WTC11 (cell line): Measurements from ENCODE around the gene TYMS.

Experiments
- CREB1 ChIP-seq: sonication (generic); formaldehyde crosslinking; IDR thresholded peaks from 2 replicates; pipeline ENCODE4 v1.8.0; 2023; ENCODE audit warnings: mild to moderate bottlenecking, missing genetic modification reagents
- CTCF ChIP-seq: fragments of 200-600 bp; IDR thresholded peaks from 2 replicates; pipeline ENCODE4 v1.8.0; 2022; ENCODE audit warnings: antibody characterized with exemption
- ESRRA ChIP-seq: sonication (generic); formaldehyde crosslinking; IDR thresholded peaks from 2 replicates; pipeline ENCODE4 v1.8.1; 2022; ENCODE audit warnings: mild to moderate bottlenecking, missing genetic modification reagents, borderline replicate concordance
- GTF2I ChIP-seq: fragments of 250-450 bp; sonication (Bioruptor Pico); conservative IDR thresholded peaks from 2 replicates; pipeline ENCODE4 v1.4.0; 2021; ENCODE audit warnings: mild to moderate bottlenecking
- TEAD4 ChIP-seq: sonication (generic); formaldehyde crosslinking; IDR thresholded peaks from 2 replicates; pipeline ENCODE4 v1.8.0; 2022; ENCODE audit warnings: mild to moderate bottlenecking, missing genetic modification reagents
- USF2 ChIP-seq: sonication (generic); formaldehyde crosslinking; IDR thresholded peaks from 2 replicates; pipeline ENCODE4 v1.8.1; 2023; ENCODE audit warnings: mild to moderate bottlenecking, missing genetic modification reagents, moderate library complexity
- ZNF263 ChIP-seq: sonication (generic); formaldehyde crosslinking; IDR thresholded peaks from 2 replicates; pipeline ENCODE4 v1.8.1; 2022; ENCODE audit warnings: low read depth, mild to moderate bottlenecking, moderate library complexity, missing genetic modification reagents
- TF ChIP-seq, protein P1 (sequence below): sonication (generic); formaldehyde crosslinking; IDR thresholded peaks from 2 replicates; pipeline ENCODE4 v1.8.1; 2023; ENCODE audit warnings: mild to moderate bottlenecking, missing genetic modification reagents, borderline replicate concordance
- TF ChIP-seq, protein P2 (sequence below): sonication (generic); formaldehyde crosslinking; IDR thresholded peaks from 2 replicates; pipeline ENCODE4 v1.8.0; 2022; ENCODE audit warnings: mild to moderate bottlenecking, missing genetic modification reagents
- TF ChIP-seq, protein P3 (sequence below): sonication (generic); formaldehyde crosslinking; IDR thresholded peaks from 2 replicates; pipeline ENCODE4 v1.8.1; 2023; ENCODE audit warnings: mild to moderate bottlenecking, moderate library complexity, missing genetic modification reagents
- TF ChIP-seq, protein P4 (sequence below): sonication (generic); formaldehyde crosslinking; IDR thresholded peaks from 2 replicates; pipeline ENCODE4 v1.8.1; 2023; ENCODE audit warnings: mild to moderate bottlenecking, missing genetic modification reagents

- TF ChIP-seq CTCF (no peak), GTF2I (no peak), CREB1 (CRISPR knock-in tag) (no peak), TEAD4 (CRISPR knock-in tag) (no peak), ESRRA (CRISPR knock-in tag) (no peak), ZNF263 (CRISPR knock-in tag) (no peak), USF2 (CRISPR knock-in tag) (no peak)
- TF ChIP-seq, protein P1, sequence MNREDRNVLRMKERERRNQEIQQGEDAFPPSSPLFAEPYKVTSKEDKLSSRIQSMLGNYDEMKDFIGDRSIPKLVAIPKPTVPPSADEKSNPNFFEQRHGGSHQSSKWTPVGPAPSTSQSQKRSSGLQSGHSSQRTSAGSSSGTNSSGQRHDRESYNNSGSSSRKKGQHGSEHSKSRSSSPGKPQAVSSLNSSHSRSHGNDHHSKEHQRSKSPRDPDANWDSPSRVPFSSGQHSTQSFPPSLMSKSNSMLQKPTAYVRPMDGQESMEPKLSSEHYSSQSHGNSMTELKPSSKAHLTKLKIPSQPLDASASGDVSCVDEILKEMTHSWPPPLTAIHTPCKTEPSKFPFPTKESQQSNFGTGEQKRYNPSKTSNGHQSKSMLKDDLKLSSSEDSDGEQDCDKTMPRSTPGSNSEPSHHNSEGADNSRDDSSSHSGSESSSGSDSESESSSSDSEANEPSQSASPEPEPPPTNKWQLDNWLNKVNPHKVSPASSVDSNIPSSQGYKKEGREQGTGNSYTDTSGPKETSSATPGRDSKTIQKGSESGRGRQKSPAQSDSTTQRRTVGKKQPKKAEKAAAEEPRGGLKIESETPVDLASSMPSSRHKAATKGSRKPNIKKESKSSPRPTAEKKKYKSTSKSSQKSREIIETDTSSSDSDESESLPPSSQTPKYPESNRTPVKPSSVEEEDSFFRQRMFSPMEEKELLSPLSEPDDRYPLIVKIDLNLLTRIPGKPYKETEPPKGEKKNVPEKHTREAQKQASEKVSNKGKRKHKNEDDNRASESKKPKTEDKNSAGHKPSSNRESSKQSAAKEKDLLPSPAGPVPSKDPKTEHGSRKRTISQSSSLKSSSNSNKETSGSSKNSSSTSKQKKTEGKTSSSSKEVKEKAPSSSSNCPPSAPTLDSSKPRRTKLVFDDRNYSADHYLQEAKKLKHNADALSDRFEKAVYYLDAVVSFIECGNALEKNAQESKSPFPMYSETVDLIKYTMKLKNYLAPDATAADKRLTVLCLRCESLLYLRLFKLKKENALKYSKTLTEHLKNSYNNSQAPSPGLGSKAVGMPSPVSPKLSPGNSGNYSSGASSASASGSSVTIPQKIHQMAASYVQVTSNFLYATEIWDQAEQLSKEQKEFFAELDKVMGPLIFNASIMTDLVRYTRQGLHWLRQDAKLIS (CRISPR knock-in tag): no peak
- TF ChIP-seq, protein P2, sequence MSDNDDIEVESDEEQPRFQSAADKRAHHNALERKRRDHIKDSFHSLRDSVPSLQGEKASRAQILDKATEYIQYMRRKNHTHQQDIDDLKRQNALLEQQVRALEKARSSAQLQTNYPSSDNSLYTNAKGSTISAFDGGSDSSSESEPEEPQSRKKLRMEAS (CRISPR knock-in tag): no peak
- TF ChIP-seq, protein P3, sequence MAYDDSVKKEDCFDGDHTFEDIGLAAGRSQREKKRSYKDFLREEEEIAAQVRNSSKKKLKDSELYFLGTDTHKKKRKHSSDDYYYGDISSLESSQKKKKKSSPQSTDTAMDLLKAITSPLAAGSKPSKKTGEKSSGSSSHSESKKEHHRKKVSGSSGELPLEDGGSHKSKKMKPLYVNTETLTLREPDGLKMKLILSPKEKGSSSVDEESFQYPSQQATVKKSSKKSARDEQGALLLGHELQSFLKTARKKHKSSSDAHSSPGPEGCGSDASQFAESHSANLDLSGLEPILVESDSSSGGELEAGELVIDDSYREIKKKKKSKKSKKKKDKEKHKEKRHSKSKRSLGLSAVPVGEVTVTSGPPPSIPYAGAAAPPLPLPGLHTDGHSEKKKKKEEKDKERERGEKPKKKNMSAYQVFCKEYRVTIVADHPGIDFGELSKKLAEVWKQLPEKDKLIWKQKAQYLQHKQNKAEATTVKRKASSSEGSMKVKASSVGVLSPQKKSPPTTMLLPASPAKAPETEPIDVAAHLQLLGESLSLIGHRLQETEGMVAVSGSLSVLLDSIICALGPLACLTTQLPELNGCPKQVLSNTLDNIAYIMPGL (CRISPR knock-in tag): no peak
- TF ChIP-seq, protein P4, sequence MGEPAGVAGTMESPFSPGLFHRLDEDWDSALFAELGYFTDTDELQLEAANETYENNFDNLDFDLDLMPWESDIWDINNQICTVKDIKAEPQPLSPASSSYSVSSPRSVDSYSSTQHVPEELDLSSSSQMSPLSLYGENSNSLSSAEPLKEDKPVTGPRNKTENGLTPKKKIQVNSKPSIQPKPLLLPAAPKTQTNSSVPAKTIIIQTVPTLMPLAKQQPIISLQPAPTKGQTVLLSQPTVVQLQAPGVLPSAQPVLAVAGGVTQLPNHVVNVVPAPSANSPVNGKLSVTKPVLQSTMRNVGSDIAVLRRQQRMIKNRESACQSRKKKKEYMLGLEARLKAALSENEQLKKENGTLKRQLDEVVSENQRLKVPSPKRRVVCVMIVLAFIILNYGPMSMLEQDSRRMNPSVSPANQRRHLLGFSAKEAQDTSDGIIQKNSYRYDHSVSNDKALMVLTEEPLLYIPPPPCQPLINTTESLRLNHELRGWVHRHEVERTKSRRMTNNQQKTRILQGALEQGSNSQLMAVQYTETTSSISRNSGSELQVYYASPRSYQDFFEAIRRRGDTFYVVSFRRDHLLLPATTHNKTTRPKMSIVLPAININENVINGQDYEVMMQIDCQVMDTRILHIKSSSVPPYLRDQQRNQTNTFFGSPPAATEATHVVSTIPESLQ (CRISPR knock-in tag): no peak
Observed at GRCh38 chr18:650428-650858, 7.0 kb upstream of the TYMS start.
